ENCODE data around the gene EIF3M.
A peak's percentile ranks its signal among the peaks of the same experiment; 100 is the strongest.
"Not testable (repeated sequence)": the region's sequence is repeated elsewhere in the genome, so short reads cannot be mapped to it uniquely, and the experiment has no call there.

Gene EIF3M

DNA sequence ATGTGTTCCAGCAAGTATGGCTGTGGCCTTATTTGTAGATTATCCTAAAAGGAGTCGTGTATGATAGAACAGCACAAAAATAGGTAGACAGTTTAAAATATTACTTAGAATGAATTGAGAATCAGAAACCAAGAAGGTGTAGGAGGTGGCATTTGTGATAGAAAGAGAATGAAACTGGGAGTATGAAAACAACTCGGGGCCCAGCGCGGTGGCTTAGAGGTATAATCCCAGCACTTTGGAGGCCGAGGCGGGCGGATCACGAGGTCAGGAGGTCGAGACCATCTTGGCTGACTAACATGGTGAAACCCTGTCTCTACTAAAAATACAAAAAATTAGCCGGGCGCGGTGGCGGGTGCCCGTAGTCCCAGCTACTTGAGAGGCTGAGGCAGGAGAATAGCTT, 12.5 kb downstream of the EIF3M start:
- not testable (repeated sequence) for DNase-seq (ENCODE audit: low read depth)

- DNase-seq (ENCODE audit: low read depth): no peak
Observed at GRCh38 chr11:32597921-32598320, 14.3 kb downstream of the EIF3M start.

- peak; percentile 64 for DNase-seq (ENCODE audit: low read depth)
Observed at GRCh38 chr11:32602657-32603415, 19.2 kb downstream of the EIF3M start.

GRCh38 chr11:32606220-32606619, 22.6 kb downstream of the EIF3M start:
- no peak for DNase-seq (ENCODE audit: low read depth)

GRCh38 chr11:32608826-32609225, 25.2 kb downstream of the EIF3M start:
- not testable (repeated sequence) for DNase-seq (ENCODE audit: low read depth)

DNA sequence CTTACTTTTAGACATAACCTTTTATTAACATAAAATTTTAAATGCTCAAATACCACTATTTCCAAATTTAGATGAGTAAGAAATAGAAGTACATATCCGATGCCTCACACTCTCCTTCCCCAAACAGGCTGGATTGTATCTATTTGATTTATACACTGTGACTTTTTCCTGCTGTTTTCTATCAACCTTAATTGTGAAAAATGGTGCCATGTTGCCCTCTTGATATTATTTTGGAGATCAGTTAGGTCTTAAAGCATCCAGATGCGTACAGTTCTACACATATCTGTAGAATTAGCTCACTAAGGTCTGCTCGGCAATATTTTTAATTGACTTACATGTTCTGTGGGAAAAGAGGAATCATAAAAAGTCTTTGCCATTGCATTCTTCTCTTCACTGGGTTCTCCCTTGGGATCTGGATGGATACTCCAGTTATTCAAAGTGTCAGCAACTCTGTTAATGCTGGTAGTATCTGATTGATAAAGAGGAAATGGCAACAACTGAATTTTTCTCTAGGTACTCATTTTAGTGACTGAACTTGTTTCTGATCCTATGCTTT, 27.2 kb downstream of the EIF3M start:
- no peak for DNase-seq (ENCODE audit: low read depth)

DNA sequence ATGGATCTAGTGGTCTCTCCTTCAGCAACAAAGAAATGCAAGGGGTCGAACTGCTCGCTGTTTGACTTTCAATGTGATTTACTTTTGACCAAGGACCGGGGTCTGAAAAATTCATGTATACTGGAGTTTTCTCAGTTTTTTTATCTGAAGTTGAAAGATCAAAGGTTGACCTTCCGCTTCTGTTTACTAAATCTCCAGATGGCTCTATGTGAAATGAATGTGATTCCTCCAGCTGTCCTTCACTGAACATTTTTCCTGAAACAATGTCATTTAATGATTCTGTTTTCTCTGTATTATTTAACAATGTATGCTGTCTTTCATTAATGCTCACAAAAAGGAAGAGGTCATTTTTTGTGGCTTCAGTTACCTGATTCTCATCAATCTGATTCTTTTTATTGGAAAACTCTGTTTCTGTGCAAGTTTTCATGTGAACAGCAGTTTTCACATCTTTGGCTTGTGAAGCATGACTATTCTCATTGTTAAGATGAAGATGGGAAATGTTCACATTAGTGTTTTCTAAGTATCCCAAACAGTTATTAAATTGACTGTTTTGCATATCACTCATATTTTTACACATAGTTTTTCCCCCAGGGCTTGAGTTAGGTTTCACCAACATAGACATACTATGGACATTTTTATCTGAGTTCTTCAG, 30.0 kb downstream of the EIF3M start:
- DNase-seq (ENCODE audit: low read depth): no peak

DNA sequence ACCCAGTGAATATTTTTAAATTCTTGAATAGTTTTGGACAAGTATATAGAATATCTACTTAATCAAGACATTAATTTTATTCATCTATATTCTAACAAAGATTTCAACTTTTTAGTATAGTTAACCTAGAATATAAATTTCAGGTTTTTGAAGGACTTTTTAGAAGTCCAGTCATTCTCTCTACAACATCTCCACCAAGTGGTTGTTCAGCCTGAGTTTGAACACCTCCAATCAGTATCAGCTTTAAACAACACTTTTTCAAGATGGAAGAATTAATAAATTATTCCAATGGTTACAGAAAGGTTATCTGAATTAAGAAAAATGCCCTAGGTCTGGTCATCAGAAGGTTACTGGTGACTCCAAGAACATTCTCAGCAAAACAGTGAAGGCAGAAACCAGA, 31.8 kb downstream of the EIF3M start:
- DNase-seq (ENCODE audit: low read depth): peak; percentile 53

DNA sequence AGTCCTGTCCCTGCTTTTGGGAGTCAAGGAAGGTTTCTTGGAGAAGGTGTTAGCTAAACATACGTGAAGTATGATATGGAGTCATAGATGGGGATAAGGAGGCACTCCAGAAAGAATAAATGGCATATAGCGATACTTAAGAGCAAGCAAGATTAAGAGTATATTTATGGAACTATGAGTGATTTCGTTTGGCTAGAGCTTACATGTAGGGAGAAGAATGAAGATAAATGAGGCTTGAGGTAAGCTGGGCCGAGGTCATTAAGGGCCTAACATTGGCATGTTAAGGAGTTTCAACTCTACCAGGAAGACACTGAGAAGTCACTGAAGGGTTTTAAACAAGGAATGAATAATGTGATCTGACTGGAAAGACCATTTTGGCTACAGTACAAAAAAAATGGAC, 33.3 kb downstream of the EIF3M start:
- no peak for DNase-seq (ENCODE audit: low read depth)

GRCh38 chr11:32630844-32631243, 47.2 kb downstream of the EIF3M start:
- DNase-seq (ENCODE audit: low read depth): peak; percentile 46

- no peak for DNase-seq (ENCODE audit: low read depth)
Observed at GRCh38 chr11:32635819-32636218, 52.2 kb downstream of the EIF3M start.

GRCh38 chr11:32641361-32641760, 57.7 kb downstream of the EIF3M start:
- DNase-seq (ENCODE audit: low read depth): no peak

- DNase-seq (ENCODE audit: low read depth): peak; percentile 46
Observed at GRCh38 chr11:32643526-32643925, 59.9 kb downstream of the EIF3M start.
